A549 (cell line): ENCODE measurements around the gene CELSR1. TPM values are rescaled to one million over a fixed set of nuclear protein-coding genes. Genes with fewer than 3 reads are reported as not detected.

Experiments used
- ATAC-seq, 2 experiments: fragments of 200-7000 bp in 1 of 2; fragments of >200 bp in 1 of 2; cut with Nextera tagmentation in 1 of 2; cut with Tn5 transposase in 1 of 2; 3 replicates each; pipeline versions ENCODE4 v1.8.0 to v1.9.1; 2018 to 2020; ENCODE audit warnings: mild to moderate bottlenecking in 1 of 2, moderate library complexity in 1 of 2
- CTCF ChIA-PET: fragments of 300-600 bp; sonication (Branson Sonifier 250); formaldehyde crosslinking; extraction: SDS; loops from one replicate; lab custom pipeline; 2021; ENCODE audit warnings: antibody characterized with exemption, inconsistent platforms; lab: Yijun Ruan, JAX
- POLR2A ChIA-PET: fragments of 350-600 bp; formaldehyde crosslinking; extraction: SDS; loops from one replicate; lab custom pipeline; 2021; ENCODE audit warnings: antibody characterized with exemption, inconsistent platforms; lab: Yijun Ruan, JAX
- DNase-seq, 2 experiments: peaks; one replicate each; pipeline versions ENCODE4 v3.0.0 to v3.0.0-alpha.2; 2011 to 2016; ENCODE audit warnings: low read depth in 1 of 2, low spot score in 1 of 2
- FAIRE-seq: peaks from 2 replicates; lab custom pipeline; 2011; peaks lifted over from hg19 to GRCh38; lab: Jason Lieb, UNC
- H3K27ac ChIP-seq, 2 experiments: fragments of >200 bp; sonication (Bioruptor Twin); formaldehyde crosslinking; 3 replicates each; pipeline ENCODE4 v1.5.1; 2016 to 2017
- H3K4me1 ChIP-seq: fragments of >200 bp; sonication (Bioruptor Twin); formaldehyde crosslinking; 3 replicates; pipeline ENCODE4 v1.6.1; 2016
- H3K4me2 ChIP-seq: fragments of >200 bp; sonication (Bioruptor Twin); formaldehyde crosslinking; 3 replicates; pipeline ENCODE4 v1.6.1; 2016
- H3K4me3 ChIP-seq: fragments of >200 bp; sonication (Bioruptor Twin); formaldehyde crosslinking; 3 replicates; pipeline ENCODE4 v1.5.1; 2016
- H3K9me3 ChIP-seq: fragments of >200 bp; sonication (Bioruptor Twin); formaldehyde crosslinking; 3 replicates; pipeline ENCODE4 v1.6.1; 2016
- BCL3 ChIP-seq: fragments of >200 bp; sonication (Bioruptor Twin); formaldehyde crosslinking; IDR thresholded peaks from 3 replicates; pipeline ENCODE4 v1.6.1; 2016
- CBX2 ChIP-seq: fragments of 200-600 bp; sonication (generic); IDR thresholded peaks from 2 replicates; pipeline ENCODE4 v1.6.1; 2016; ENCODE audit warnings: low read depth, mild to moderate bottlenecking, borderline replicate concordance
- CHD2 ChIP-seq: fragments of 150-350 bp; IDR thresholded peaks from 2 replicates; pipeline ENCODE4 v1.6.1; 2014; ENCODE audit warnings: low read length; ENCODE audit not compliant: partially characterized antibody
- CHD4 ChIP-seq: fragments of 200-600 bp; sonication (generic); IDR thresholded peaks from 2 replicates; pipeline ENCODE4 v1.6.1; 2016; ENCODE audit warnings: antibody characterized with exemption, mild to moderate bottlenecking, borderline replicate concordance
- FOSB ChIP-seq: fragments of 250-450 bp; sonication (Bioruptor Pico); IDR thresholded peaks from 2 replicates; pipeline ENCODE4 v1.5.0; 2020; ENCODE audit warnings: mild to moderate bottlenecking, moderate library complexity
- FOSL2 ChIP-seq, 2 experiments: fragments of 450-650 bp in 1 of 2; fragments of >200 bp in 1 of 2; sonication (Bioruptor Twin) in 1 of 2; formaldehyde crosslinking; IDR thresholded peaks; 2 replicates each; pipeline versions ENCODE4 v1.5.0 to v1.6.1; 2016 to 2020; ENCODE audit warnings: mild to moderate bottlenecking in 1 of 2, moderate library complexity in 1 of 2
- HMGXB4 ChIP-seq: fragments of 250-450 bp; sonication (Bioruptor Pico); IDR thresholded peaks from 2 replicates; pipeline ENCODE4 v1.5.0; 2021; ENCODE audit warnings: mild to moderate bottlenecking, moderate library complexity, borderline replicate concordance
- HOXB13 ChIP-seq: fragments of 250-450 bp; sonication (Bioruptor Pico); IDR thresholded peaks from 2 replicates; pipeline ENCODE4 v1.5.0; 2020; ENCODE audit warnings: low read depth, mild to moderate bottlenecking, moderate library complexity
- HOXB5 ChIP-seq: fragments of 250-450 bp; sonication (Bioruptor Pico); IDR thresholded peaks from 2 replicates; pipeline ENCODE4 v1.5.0; 2020; ENCODE audit warnings: mild to moderate bottlenecking, moderate library complexity
- JUNB ChIP-seq: fragments of >200 bp; sonication (Bioruptor Twin); formaldehyde crosslinking; IDR thresholded peaks from 2 replicates; pipeline ENCODE4 v1.6.1; 2016
- POLR2A ChIP-seq: IDR thresholded peaks from 2 replicates; pipeline ENCODE4 v1.6.1; 2012; ENCODE audit warnings: mild to moderate bottlenecking, low read length
- RAD21 ChIP-seq, 2 experiments: fragments of >200 bp in 1 of 2; sonication (Bioruptor Twin) in 1 of 2; formaldehyde crosslinking in 1 of 2; IDR thresholded peaks in 1 of 2; conservative IDR thresholded peaks in 1 of 2; 2 replicates in 1 of 2; 3 replicates in 1 of 2; pipeline ENCODE4 v1.6.1; 2012 to 2018; ENCODE audit warnings: inconsistent platforms in 1 of 2
- TFCP2L1 ChIP-seq: fragments of 250-450 bp; sonication (Bioruptor Pico); IDR thresholded peaks from 2 replicates; pipeline ENCODE4 v1.5.0; 2021; ENCODE audit warnings: mild to moderate bottlenecking
- ZC3H11A ChIP-seq: fragments of 450-650 bp; IDR thresholded peaks from 2 replicates; pipeline ENCODE4 v1.6.1; 2014; ENCODE audit warnings: antibody characterized with exemption, mild to moderate bottlenecking
- ZFP36 ChIP-seq: fragments of 450-650 bp; IDR thresholded peaks from 2 replicates; pipeline ENCODE4 v1.6.1; 2014; ENCODE audit warnings: borderline replicate concordance; ENCODE audit not compliant: partially characterized antibody
- ZNF302 ChIP-seq: fragments of 250-450 bp; sonication (Bioruptor Pico); IDR thresholded peaks from 2 replicates; pipeline ENCODE4 v1.9.0; 2021; ENCODE audit warnings: inconsistent platforms, mild to moderate bottlenecking, moderate library complexity
- ZSCAN20 ChIP-seq: fragments of 250-450 bp; sonication (Bioruptor Pico); IDR thresholded peaks from 2 replicates; pipeline ENCODE4 v1.8.0; 2022; ENCODE audit warnings: mild to moderate bottlenecking, moderate library complexity
- WGBS: methylation state at CpG from one replicate; pipeline ENCODE4 v1.1.6; 2017; ENCODE audit errors: missing lambda C conversion rate; 5-methylcytosine and 5-hydroxymethylcytosine counted together
- polyA plus RNA-seq, 4 experiments: library from polyadenylated mRNA; depleted of rRNA in 3 of 4; stranded (reverse); fragments of >200 nt; fragmentation: RNase III in 1 of 4; extraction: RNeasy Plus Mini Kit Qiagen cat#74134 plus additional on column Dnase treatment in 1 of 4; gene quantifications; 2 replicates in 3 of 4; 3 replicates in 1 of 4; pipeline ENCODE4 v1.2.3, GENCODE V29; 2011 to 2017
- TF ChIP-seq, protein P1 (sequence below): fragments of >200 bp; sonication (Bioruptor Twin); formaldehyde crosslinking; IDR thresholded peaks from 2 replicates; pipeline ENCODE4 v1.6.1; 2016
- TF ChIP-seq, protein P2 (sequence below): fragments of 200-600 bp; sonication (generic); IDR thresholded peaks from 2 replicates; pipeline ENCODE4 v1.6.1; 2016; ENCODE audit warnings: antibody characterized with exemption, mild to moderate bottlenecking, moderate library complexity
- TF ChIP-seq, protein P3 (sequence below): fragments of 150-350 bp; IDR thresholded peaks from 2 replicates; pipeline ENCODE4 v1.6.1; 2014; ENCODE audit warnings: low read depth, mild to moderate bottlenecking, low read length
- TF ChIP-seq, protein P4 (sequence below): IDR thresholded peaks from 2 replicates; pipeline ENCODE4 v1.6.1; 2012
- TF ChIP-seq, protein P5 (sequence below): IDR thresholded peaks from 2 replicates; pipeline ENCODE4 v1.6.1; 2012
- TF ChIP-seq, protein P6 (sequence below): fragments of >200 bp; sonication (Bioruptor Twin); formaldehyde crosslinking; IDR thresholded peaks from 3 replicates; pipeline ENCODE4 v1.5.1; 2016

The CELSR1 gene
- polyA plus RNA-seq, 2 of the 4 experiments (the other 2 are of a cell fraction) = 15.3 to 31.8 TPM

DNA sequence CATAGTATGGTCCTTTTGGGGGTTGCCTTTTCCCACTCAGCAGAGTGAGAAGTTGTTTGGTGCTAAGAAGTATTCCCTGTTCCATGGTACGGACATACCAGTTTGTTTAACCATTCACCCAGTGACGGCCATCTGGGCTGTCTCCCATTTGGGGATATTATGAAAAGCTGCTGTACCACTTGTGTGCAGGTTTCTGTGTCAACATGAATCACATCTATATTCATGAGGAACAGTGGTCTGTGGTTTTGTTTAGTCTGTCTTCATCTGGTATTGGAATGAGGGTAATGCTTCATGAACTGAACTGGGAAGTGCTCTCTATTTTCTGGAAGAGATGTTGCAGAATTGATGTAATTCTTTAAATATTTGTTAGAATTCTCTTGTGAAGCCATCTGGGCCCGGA is 112.4 kb downstream of the CELSR1 start:
- no peak for TF ChIP-seq HMGXB4 (CRISPR knock-in tag)
- TF ChIP-seq RAD21 (conservative IDR thresholded peaks at IDR 0.05 in 1 of 2, IDR thresholded peaks at IDR 0.05 in 1 of 2) = no peak
- TF ChIP-seq CHD4 = no peak
- no peak for TF ChIP-seq HOXB13
- no peak for TF ChIP-seq POLR2A
- TF ChIP-seq, protein P1, sequence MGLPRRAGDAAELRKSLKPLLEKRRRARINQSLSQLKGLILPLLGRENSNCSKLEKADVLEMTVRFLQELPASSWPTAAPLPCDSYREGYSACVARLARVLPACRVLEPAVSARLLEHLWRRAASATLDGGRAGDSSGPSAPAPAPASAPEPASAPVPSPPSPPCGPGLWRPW = no peak
- no peak for TF ChIP-seq HOXB5 (CRISPR knock-in tag)
- no peak for TF ChIP-seq BCL3
- ChIA-PET POLR2A (no interaction called here), CTCF (no interaction called here)
- ATAC-seq = no peak
- H3K4me3 ChIP-seq = no peak overlapping the region
- H3K27ac ChIP-seq = no peak overlapping the region
- no peak overlapping the region for H3K4me2 ChIP-seq
- 87% methylated on average over 3 of the region's 3 CpGs for WGBS
- DNase-seq = no peak
- no peaks in the 10 kb centered on the region for H3K4me1 ChIP-seq
- no peak for FAIRE-seq
- H3K9me3 ChIP-seq = no peaks in the 10 kb centered on the region

GRCh38 chr22:46424496-46424895 is 112.9 kb downstream of the CELSR1 start:
- no peak overlapping the region for H3K4me2 ChIP-seq
- FAIRE-seq (no peak), DNase-seq (no peak), ATAC-seq (no peak)
- no peak for TF ChIP-seq JUNB
- TF ChIP-seq, protein P2, sequence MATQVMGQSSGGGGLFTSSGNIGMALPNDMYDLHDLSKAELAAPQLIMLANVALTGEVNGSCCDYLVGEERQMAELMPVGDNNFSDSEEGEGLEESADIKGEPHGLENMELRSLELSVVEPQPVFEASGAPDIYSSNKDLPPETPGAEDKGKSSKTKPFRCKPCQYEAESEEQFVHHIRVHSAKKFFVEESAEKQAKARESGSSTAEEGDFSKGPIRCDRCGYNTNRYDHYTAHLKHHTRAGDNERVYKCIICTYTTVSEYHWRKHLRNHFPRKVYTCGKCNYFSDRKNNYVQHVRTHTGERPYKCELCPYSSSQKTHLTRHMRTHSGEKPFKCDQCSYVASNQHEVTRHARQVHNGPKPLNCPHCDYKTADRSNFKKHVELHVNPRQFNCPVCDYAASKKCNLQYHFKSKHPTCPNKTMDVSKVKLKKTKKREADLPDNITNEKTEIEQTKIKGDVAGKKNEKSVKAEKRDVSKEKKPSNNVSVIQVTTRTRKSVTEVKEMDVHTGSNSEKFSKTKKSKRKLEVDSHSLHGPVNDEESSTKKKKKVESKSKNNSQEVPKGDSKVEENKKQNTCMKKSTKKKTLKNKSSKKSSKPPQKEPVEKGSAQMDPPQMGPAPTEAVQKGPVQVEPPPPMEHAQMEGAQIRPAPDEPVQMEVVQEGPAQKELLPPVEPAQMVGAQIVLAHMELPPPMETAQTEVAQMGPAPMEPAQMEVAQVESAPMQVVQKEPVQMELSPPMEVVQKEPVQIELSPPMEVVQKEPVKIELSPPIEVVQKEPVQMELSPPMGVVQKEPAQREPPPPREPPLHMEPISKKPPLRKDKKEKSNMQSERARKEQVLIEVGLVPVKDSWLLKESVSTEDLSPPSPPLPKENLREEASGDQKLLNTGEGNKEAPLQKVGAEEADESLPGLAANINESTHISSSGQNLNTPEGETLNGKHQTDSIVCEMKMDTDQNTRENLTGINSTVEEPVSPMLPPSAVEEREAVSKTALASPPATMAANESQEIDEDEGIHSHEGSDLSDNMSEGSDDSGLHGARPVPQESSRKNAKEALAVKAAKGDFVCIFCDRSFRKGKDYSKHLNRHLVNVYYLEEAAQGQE = no peak
- TF ChIP-seq FOSL2 (IDR thresholded peaks at IDR 0.05) = no peak
- no peak for TF ChIP-seq FOSL2 (CRISPR knock-in tag; IDR thresholded peaks at IDR 0.05)
- 85% methylated on average over 5 of the region's 5 CpGs for WGBS
- POLR2A ChIA-PET = no interaction called here
- no peak overlapping the region for H3K27ac ChIP-seq
- no peaks in the 10 kb centered on the region for H3K4me1 ChIP-seq
- CTCF ChIA-PET = interaction anchor here (0.9 kb wide), 1 partner anchor 68 kb away, joined by 3 read pairs; no protein-coding TSS in a partner anchor
- no peak overlapping the region for H3K4me3 ChIP-seq
- H3K9me3 ChIP-seq = no peaks in the 10 kb centered on the region

DNA sequence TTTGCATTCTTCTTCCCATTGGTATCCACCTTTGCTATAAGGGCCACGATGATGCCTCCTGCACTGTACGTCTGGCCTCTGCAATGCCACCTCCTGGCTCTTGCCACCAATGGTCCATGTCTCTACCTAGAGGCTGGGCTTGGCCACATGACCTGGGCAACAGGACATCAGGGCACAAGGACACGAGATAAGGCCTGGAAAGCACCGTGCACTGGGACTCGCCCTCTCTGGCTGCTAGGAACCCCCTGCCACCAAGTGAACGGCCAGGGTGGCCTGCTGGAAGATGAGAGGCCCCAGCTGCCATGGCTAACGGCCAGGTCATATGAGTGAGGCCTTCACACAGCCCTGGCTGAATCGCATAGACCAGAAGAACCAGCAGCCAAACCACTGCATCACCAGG is 114.5 kb downstream of the CELSR1 start:
- Histone ChIP-seq H3K9me3 (no peaks in the 10 kb centered on the region), H3K4me3 (no peak overlapping the region), H3K4me2 (no peak overlapping the region), H3K27ac (no peak overlapping the region), H3K4me1 (no peaks in the 10 kb centered on the region)
- DNase-seq = no peak
- WGBS = 98% methylated on average over 4 of the region's 8 CpGs
- ChIA-PET POLR2A (no interaction called here), CTCF (no interaction called here)
- FAIRE-seq = no peak
- no peak for ATAC-seq
- TF ChIP-seq, protein P3, sequence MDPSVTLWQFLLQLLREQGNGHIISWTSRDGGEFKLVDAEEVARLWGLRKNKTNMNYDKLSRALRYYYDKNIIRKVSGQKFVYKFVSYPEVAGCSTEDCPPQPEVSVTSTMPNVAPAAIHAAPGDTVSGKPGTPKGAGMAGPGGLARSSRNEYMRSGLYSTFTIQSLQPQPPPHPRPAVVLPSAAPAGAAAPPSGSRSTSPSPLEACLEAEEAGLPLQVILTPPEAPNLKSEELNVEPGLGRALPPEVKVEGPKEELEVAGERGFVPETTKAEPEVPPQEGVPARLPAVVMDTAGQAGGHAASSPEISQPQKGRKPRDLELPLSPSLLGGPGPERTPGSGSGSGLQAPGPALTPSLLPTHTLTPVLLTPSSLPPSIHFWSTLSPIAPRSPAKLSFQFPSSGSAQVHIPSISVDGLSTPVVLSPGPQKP = no peak
- TF ChIP-seq, protein P4, sequence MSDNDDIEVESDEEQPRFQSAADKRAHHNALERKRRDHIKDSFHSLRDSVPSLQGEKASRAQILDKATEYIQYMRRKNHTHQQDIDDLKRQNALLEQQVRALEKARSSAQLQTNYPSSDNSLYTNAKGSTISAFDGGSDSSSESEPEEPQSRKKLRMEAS = no peak
- TF ChIP-seq FOSB (CRISPR knock-in tag) (no peak), ZSCAN20 (CRISPR knock-in tag) (no peak), ZNF302 (no peak), POLR2A (no peak), CHD2 (no peak), CBX2 (no peak), ZFP36 (no peak), TFCP2L1 (CRISPR knock-in tag) (no peak), ZC3H11A (no peak)
- TF ChIP-seq, protein P5, sequence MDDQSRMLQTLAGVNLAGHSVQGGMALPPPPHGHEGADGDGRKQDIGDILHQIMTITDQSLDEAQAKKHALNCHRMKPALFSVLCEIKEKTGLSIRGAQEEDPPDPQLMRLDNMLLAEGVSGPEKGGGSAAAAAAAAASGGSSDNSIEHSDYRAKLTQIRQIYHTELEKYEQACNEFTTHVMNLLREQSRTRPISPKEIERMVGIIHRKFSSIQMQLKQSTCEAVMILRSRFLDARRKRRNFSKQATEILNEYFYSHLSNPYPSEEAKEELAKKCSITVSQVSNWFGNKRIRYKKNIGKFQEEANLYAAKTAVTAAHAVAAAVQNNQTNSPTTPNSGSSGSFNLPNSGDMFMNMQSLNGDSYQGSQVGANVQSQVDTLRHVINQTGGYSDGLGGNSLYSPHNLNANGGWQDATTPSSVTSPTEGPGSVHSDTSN = no peak
- TF ChIP-seq, protein P6, sequence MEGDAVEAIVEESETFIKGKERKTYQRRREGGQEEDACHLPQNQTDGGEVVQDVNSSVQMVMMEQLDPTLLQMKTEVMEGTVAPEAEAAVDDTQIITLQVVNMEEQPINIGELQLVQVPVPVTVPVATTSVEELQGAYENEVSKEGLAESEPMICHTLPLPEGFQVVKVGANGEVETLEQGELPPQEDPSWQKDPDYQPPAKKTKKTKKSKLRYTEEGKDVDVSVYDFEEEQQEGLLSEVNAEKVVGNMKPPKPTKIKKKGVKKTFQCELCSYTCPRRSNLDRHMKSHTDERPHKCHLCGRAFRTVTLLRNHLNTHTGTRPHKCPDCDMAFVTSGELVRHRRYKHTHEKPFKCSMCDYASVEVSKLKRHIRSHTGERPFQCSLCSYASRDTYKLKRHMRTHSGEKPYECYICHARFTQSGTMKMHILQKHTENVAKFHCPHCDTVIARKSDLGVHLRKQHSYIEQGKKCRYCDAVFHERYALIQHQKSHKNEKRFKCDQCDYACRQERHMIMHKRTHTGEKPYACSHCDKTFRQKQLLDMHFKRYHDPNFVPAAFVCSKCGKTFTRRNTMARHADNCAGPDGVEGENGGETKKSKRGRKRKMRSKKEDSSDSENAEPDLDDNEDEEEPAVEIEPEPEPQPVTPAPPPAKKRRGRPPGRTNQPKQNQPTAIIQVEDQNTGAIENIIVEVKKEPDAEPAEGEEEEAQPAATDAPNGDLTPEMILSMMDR = no peak
